GM23248 (cell line): ENCODE measurements around the gene ZNF514. TPM values are rescaled to one million over a fixed set of nuclear protein-coding genes. Genes with fewer than 3 reads are reported as not detected.

Experiments
- DNase-seq: peaks from one replicate; pipeline ENCODE4 v3.0.0-alpha.2; 2015
- H2AFZ ChIP-seq: fragments of 200-600 bp; sonication (generic); 2 replicates; pipeline ENCODE4 v1.6.1; 2016; ENCODE audit warnings: antibody characterized with exemption
- H3F3A ChIP-seq: fragments of 200-600 bp; sonication (generic); 2 replicates; pipeline ENCODE4 v1.6.1; 2016; ENCODE audit warnings: mild to moderate bottlenecking, antibody characterized with exemption, mixed run types; ENCODE audit not compliant: insufficient read depth
- H3K27ac ChIP-seq: fragments of 200-600 bp; sonication (generic); 2 replicates; pipeline ENCODE4 v1.5.1; 2016; ENCODE audit warnings: mild to moderate bottlenecking
- H3K27me3 ChIP-seq: fragments of 200-600 bp; sonication (generic); replicated peaks from 2 replicates; pipeline ENCODE4 v1.6.1; 2016; ENCODE audit warnings: mild to moderate bottlenecking; ENCODE audit not compliant: insufficient read depth
- H3K36me3 ChIP-seq: fragments of 200-600 bp; sonication (generic); 2 replicates; pipeline ENCODE4 v1.6.1; 2016; ENCODE audit warnings: low read depth, mild to moderate bottlenecking
- H3K4me1 ChIP-seq: fragments of 200-600 bp; sonication (generic); 2 replicates; pipeline ENCODE4 v1.6.1; 2016; ENCODE audit warnings: mild to moderate bottlenecking; ENCODE audit not compliant: insufficient read depth
- H3K4me2 ChIP-seq: fragments of 200-600 bp; sonication (generic); one replicate; pipeline ENCODE4 v1.6.1; 2016; ENCODE audit warnings: mild to moderate bottlenecking; ENCODE audit not compliant: unreplicated experiment
- H3K4me3 ChIP-seq: fragments of 200-600 bp; sonication (generic); 2 replicates; pipeline ENCODE4 v1.5.1; 2016; ENCODE audit warnings: mild to moderate bottlenecking
- H3K79me2 ChIP-seq: fragments of 200-600 bp; sonication (generic); 2 replicates; pipeline ENCODE4 v1.6.1; 2016; ENCODE audit warnings: mild to moderate bottlenecking; ENCODE audit not compliant: insufficient read depth
- H3K9ac ChIP-seq: fragments of 200-600 bp; sonication (generic); 2 replicates; pipeline ENCODE4 v1.6.1; 2016; ENCODE audit warnings: mild to moderate bottlenecking
- H3K9me2 ChIP-seq: fragments of 200-600 bp; sonication (generic); 2 replicates; pipeline ENCODE4 v1.6.1; 2016; ENCODE audit warnings: mixed run types, mild to moderate bottlenecking, moderate library complexity; ENCODE audit not compliant: insufficient read depth
- H3K9me3 ChIP-seq: fragments of 200-600 bp; sonication (generic); one replicate; pipeline ENCODE4 v1.6.1; 2017; ENCODE audit warnings: low read depth
- H4K20me1 ChIP-seq: fragments of 200-600 bp; sonication (generic); 2 replicates; pipeline ENCODE4 v1.6.0; 2016; ENCODE audit not compliant: insufficient read depth
- EZH2 ChIP-seq: fragments of 200-600 bp; sonication (generic); IDR thresholded peaks from 2 replicates; pipeline ENCODE4 v1.6.1; 2018; ENCODE audit warnings: antibody characterized with exemption, mild to moderate bottlenecking; ENCODE audit not compliant: insufficient read depth, poor library complexity, severe bottlenecking
- EZH2phosphoT487 ChIP-seq: fragments of 200-600 bp; sonication (generic); IDR thresholded peaks from 2 replicates; pipeline ENCODE4 v1.6.1; 2018; ENCODE audit warnings: antibody characterized with exemption, moderate library complexity, mild to moderate bottlenecking, low read depth; ENCODE audit not compliant: insufficient read depth
- WGBS, 2 experiments: methylation state at CpG; one replicate each; pipeline ENCODE4 v1.1.6; 2015 to 2017; ENCODE audit warnings: low lambda C conversion rate in 2 of 2, low coverage in 1 of 2; ENCODE audit errors: missing lambda C conversion rate in 2 of 2; 5-methylcytosine and 5-hydroxymethylcytosine counted together
- in situ Hi-C: fragments of 300-500 bp; cut with MboI; formaldehyde crosslinking; loops from 2 replicates; pipeline ENCODE4 v1.15.0; 2020
- polyA plus RNA-seq: library from polyadenylated mRNA; unstranded; fragments of >200 nt; fragmentation: Nextera tagmentation; extraction: Ambion mirVana; gene quantifications from 2 replicates; pipeline ENCODE4 v1.2.1, GENCODE V29; 2016
- total RNA-seq: library from RNA; depleted of rRNA; stranded (reverse); fragments of >200 nt; shearing (Covaris generic); gene quantifications from 2 replicates; pipeline ENCODE4 v1.2.3, GENCODE V29; 2014

The ZNF514 gene
- total and polyA plus RNA-seq, 2 experiments from 2014 or later = 5.6 to 8.1 TPM

DNA sequence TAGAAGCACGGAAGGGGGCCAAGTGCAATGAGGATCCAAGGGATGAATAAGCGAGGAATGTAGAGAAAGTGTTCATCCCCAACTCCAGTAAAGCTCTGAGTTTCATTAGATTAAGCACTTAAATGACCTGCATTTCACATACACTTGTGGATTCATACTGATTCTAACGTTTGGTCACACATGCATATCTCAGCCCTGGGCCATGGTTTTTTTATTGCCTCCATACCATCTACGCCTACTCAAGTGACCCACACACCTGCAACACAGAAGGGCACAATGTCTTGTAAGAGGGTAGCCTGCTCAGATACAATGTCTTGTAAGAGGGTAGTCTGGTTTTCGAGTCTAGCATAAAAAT lies 37.5 kb downstream of the ZNF514 start:
- peaks cover 44% of the 10 kb centered on the region for H3K79me2 ChIP-seq
- peak overlapping the region; percentile 92 for H2AFZ ChIP-seq
- H3K4me2 ChIP-seq = peak overlapping the region; percentile 90
- H3K9me2 ChIP-seq = no peaks in the 10 kb centered on the region
- H3K9ac ChIP-seq = peak overlapping the region; percentile 93
- H3K27me3 ChIP-seq = no peaks in the 10 kb centered on the region
- no peaks in the 10 kb centered on the region for H4K20me1 ChIP-seq
- WGBS, 2 experiments = 6 to 7% methylated on average over 5 of the region's 5 CpGs
- H3K9me3 ChIP-seq = no peaks in the 10 kb centered on the region
- no peak for DNase-seq
- no peak for TF ChIP-seq EZH2
- TF ChIP-seq EZH2phosphoT487 = no peak
- no peaks in the 10 kb centered on the region for H3K36me3 ChIP-seq
- 0 out of 2 replicates have a peak, but pooled peaks cover 2% of the 10 kb centered on the region for H3F3A ChIP-seq
- H3K4me3 ChIP-seq = peak overlapping the region; percentile 88
- peaks cover 15% of the 10 kb centered on the region; the same call in 1 of the 2 replicates for H3K4me1 ChIP-seq
- no peak overlapping the region for H3K27ac ChIP-seq
- in situ Hi-C loops = no loop called here

DNA sequence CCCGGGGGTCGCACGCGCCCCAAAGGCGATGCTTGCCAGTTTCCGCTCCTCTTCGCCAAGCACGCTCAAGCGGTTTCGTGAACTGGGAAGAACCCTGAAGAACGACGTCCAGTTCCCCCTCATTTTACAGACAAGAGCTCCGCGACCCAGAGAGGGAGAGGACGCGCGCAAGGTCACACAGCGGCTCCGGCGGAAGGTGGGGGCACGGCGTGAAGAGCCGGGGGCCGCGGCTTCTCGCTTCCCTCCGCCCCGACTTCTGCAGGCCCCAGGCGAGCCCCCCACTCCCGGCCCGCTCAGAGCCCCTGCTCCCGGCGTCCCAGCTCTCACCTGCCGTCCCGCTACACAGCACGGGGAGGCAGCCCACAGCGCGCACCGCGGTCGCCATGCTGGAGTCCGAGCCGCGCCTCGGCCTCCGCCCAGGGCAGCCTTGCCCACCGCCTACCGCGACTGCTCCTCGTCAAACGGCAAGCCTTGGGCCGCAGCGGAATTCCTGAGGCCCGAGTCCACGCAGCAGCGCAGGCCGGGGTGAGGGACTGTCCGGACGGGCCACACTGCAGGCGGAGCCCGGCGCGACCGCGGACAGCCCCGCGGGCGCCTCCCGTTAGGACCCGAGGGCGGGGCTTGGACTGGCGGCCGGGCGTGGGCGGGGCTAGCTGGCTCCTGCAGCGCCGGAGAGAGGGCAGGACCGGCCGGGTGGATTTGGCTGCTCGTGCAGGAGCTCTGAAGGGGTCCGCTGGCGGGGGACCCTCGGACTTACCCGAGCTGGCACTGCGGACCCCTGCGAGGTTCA lies 38.0 kb downstream of the ZNF514 start, which contains the start of gene MRPS5:
Gene MRPS5, minus strand, starts transcription at position 402 of the 790 bp plus-strand sequence. Its CDS starts 17 bp downstream, at position 385.
- H3K9ac ChIP-seq = peak within 1 kb of the TSS; percentile 93

GRCh38 chr2:95121093-95121406 lies 38.6 kb downstream of the ZNF514 start:
- H3F3A ChIP-seq = peaks cover 12% of the 10 kb centered on the region; the same call in 1 of the 2 replicates
- TF ChIP-seq EZH2phosphoT487 = no peak
- no peak for TF ChIP-seq EZH2
- peak; percentile 48 for DNase-seq
- H3K4me2 ChIP-seq = peak overlapping the region; percentile 90
- H4K20me1 ChIP-seq = no peaks in the 10 kb centered on the region
- peak overlapping the region; percentile 85 for H3K27ac ChIP-seq
- H3K9me2 ChIP-seq = no peaks in the 10 kb centered on the region
- H2AFZ ChIP-seq = peak overlapping the region; percentile 92
- peak overlapping the region; percentile 88 for H3K4me3 ChIP-seq
- no peaks in the 10 kb centered on the region for H3K27me3 ChIP-seq
- 3 to 6% methylated on average over 11 of the region's 11 CpGs for WGBS, 2 experiments
- peaks cover 15% of the 10 kb centered on the region; the same call in 1 of the 2 replicates for H3K4me1 ChIP-seq
- in situ Hi-C loops = no loop called here
- peak overlapping the region; percentile 93 for H3K9ac ChIP-seq
- no peaks in the 10 kb centered on the region for H3K36me3 ChIP-seq
- H3K9me3 ChIP-seq = no peaks in the 10 kb centered on the region
- peaks cover 46% of the 10 kb centered on the region for H3K79me2 ChIP-seq

More for the DNA sequence above, 38.0 kb downstream of the ZNF514 start, which contains the start of gene MRPS5:
- no peak for TF ChIP-seq EZH2phosphoT487
- TF ChIP-seq EZH2 = no peak
- Histone ChIP-seq H2AFZ (peak within 1 kb of the TSS; percentile 92), H3K9me2 (no peaks in the 10 kb centered on the region), H3K79me2 (peaks cover 46% of the 10 kb centered on the region), H3K4me3 (peak within 1 kb of the TSS; percentile 88), H3K4me2 (peak within 1 kb of the TSS; percentile 90), H3K27ac (peak within 1 kb of the TSS; percentile 85), H3F3A (peaks cover 8% of the 10 kb centered on the region; the same call in 1 of the 2 replicates), H3K4me1 (peaks cover 15% of the 10 kb centered on the region; the same call in 1 of the 2 replicates), H3K27me3 (no peaks in the 10 kb centered on the region), H3K36me3 (no peaks in the 10 kb centered on the region), H3K9me3 (no peaks in the 10 kb centered on the region), H4K20me1 (no peaks in the 10 kb centered on the region)
- WGBS, 2 experiments = 0 to 2% methylated on average over 56 to 59 of the region's 86 CpGs
- in situ Hi-C loops = no loop called here
- DNase-seq = peak; percentile 95

GRCh38 chr2:95115418-95115817 lies 44.2 kb downstream of the ZNF514 start:
- H3K36me3 ChIP-seq = peaks cover 31% of the 10 kb centered on the region

More at GRCh38 chr2:95115418-95115817, 44.2 kb downstream of the ZNF514 start:
- no peak overlapping the region for H3K4me2 ChIP-seq
- WGBS, 2 experiments = 14 to 15% methylated on average over 7 of the region's 7 CpGs
- H3K4me3 ChIP-seq = no peak overlapping the region
- DNase-seq = peak; percentile 79
- peaks cover 12% of the 10 kb centered on the region; the same call in 1 of the 2 replicates for H3F3A ChIP-seq
- H2AFZ ChIP-seq = no peak overlapping the region
- H3K9me2 ChIP-seq = no peaks in the 10 kb centered on the region
- no peaks in the 10 kb centered on the region for H4K20me1 ChIP-seq
- in situ Hi-C loops = no loop called here
- H3K79me2 ChIP-seq = peaks cover 77% of the 10 kb centered on the region
- peaks cover 9% of the 10 kb centered on the region; the same call in 1 of the 2 replicates for H3K4me1 ChIP-seq
- no peaks in the 10 kb centered on the region for H3K9me3 ChIP-seq
- H3K9ac ChIP-seq = no peak overlapping the region
- TF ChIP-seq EZH2 (no peak), EZH2phosphoT487 (no peak)
- H3K27me3 ChIP-seq = no peaks in the 10 kb centered on the region
- 0 out of 2 replicates have a peak overlapping the region, but pooled peaks have one; percentile 6 for H3K27ac ChIP-seq
